ENCODE measurements around the gene COL25A1.

COL25A1 gene

DNA sequence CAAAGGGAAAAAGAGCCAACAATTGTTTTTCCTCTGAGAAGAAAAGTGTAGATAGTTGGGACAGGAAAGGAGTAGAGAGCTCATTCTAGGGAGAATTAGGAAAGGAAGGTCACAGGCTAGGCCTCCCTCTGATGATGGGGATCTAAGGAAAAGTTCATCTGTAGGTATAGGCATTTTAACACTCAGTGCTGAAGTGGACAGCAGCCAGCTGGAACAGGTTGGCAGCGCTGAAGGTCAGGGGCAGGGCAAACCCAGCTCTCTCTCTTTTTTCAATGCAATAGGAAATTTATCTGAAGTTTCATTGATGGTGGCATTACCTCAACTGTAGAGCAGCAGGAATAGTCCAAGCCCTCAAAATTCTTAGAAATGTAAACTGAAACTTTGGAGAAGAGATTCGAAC lies 441.1 kb downstream of the COL25A1 start:
- no peak for DNase-seq (ENCODE audit: low read depth)

DNA sequence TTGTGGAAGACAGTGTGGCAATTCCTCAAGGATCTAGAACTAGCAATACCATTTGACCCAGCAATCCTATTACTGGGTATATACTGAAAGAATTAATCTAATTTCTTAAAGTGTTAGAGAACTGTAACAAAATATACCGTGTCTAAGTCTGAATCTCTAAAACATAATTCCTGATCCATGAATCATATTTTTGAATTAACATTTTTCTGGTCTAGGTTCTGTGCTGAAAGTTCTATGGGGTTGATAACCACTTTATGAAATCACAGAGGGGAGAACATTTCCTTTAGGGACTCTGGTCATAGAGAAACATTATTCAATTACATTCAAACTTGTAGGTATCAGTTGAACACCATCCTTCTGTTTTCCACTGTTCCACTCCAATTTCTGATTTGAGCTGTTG lies 447.7 kb downstream of the COL25A1 start:
- no peak for DNase-seq (ENCODE audit: low read depth)

DNA sequence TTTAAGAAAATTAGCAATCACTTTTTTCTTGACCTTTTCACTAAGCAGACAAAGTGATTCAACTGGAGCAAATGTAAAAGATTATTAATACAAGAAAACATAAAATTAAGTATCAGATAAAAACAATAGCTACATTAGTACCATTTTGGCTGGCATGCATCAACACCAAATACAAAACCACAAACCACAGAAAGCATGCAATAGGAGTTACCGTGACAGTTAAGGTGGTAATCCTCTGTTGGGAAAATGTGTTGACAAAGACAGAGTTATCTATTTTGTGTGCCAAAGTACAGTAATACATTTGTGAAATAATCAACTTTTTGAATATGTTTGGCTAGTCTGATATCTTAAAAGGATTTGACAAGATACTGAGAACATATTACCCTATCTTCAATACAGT lies 449.8 kb downstream of the COL25A1 start:
- DNase-seq (ENCODE audit: low read depth) = no peak

DNA sequence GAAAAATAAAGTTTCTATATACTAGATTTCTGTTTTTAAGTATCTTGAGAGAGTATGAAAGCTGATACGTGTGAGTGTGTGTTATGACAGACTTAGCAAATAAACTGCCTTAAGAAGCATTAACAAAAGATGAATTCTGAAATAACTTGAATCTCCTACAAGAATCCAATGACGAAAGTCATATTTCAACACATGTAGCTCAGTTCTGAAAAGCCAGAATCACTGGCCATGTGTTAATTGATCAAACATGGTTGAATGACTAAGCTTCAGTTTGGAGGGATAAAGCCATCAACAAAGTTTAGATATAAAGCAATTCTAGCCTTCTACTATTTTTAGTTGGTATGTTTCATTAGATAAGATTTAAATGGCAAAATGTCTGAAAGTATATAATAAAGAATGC lies 451.1 kb downstream of the COL25A1 start:
- DNase-seq (ENCODE audit: low read depth) = no peak

DNA sequence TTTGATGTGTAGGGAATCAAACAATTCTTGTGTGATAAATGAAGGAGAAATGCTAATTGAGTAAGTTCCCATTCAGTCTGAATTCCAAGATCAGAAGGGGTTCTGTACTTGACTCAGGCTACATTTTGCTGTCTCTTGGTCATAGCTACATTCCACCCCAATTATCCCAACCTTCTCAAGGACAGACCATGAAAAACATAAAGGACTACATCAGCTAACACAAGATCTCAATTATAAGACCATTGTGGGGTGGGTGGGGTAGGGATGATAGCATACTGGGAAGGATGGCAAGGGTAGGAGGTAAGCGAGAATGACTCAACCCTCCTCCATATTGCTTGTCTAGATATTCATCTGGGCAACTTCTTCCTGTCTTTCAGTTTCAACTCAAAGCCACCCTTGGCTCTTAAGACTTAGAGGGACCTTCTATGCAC lies 452.2 kb downstream of the COL25A1 start:
- DNase-seq (ENCODE audit: low read depth) = no peak

DNA sequence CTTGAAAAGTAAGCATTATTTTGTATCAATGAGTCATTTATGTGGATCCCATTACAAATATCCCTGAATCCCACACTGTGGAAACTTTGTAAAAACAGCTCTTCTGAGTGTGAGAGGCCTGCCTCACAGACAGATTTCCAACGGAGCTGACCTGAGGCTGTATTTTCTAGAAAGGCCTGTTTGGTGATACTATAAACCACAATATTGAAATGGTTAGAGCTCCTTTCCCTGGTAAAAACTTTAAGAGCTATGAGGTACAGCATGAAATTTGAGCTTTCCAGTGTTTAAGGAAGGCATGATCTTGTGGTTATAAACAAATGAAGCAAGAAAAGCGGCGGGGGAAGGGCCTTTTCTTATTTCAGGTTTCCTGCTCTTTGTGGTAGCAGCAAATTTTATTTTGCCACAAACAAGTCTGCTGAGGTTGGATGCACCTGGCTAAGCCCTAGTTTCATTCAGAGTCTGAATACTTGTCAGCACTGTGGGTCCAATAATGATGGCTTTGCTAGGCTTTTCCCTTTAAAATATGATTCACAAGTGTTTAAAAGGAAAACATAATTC lies 452.8 kb downstream of the COL25A1 start:
- DNase-seq (ENCODE audit: low read depth) = no peak

DNA sequence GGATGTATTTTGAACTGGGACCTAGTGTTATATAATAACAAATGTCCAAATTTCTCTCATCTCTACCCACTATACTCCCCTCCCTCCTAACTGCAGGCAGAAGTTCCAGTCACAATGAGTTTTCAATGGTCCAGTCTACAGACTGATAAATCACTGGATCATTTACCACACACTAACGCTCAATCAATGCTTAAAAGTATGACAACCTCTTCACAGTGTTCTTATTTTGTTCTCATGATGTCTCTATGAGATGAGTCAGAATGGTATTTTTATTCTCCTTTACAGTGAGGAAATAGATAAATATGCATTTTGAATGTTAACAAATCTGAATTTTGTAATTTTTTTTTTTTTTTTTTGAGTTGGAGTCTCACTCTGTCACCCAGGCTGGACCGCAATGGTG lies 455.9 kb downstream of the COL25A1 start:
- DNase-seq (ENCODE audit: low read depth) = no peak

DNA sequence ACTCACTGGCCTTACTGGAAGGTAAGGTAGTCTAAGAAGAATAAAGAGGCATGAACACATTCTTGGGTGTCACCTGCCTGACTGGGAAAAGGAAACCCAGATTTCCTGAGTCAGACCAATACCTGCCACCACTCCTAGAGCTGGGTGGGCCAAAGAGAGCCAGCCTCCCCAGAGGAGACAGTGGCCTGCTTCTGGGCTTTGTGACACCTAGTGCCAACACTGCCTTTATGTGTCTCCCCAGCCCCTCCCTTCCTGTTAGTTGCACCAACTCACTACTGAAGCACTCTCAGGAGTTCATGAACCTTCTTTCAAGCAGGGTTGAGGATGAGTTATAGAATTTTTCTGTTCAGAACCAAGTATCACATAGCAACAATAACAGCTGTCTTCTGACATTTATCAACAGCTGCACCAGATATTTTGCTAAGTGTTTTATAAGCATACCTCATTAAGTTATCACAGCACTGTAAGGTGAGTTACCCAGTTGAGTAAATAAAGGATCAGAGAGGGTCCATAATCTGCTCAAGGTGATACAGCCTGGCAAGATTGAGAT lies 462.0 kb downstream of the COL25A1 start:
- DNase-seq (ENCODE audit: low read depth) = no peak

DNA sequence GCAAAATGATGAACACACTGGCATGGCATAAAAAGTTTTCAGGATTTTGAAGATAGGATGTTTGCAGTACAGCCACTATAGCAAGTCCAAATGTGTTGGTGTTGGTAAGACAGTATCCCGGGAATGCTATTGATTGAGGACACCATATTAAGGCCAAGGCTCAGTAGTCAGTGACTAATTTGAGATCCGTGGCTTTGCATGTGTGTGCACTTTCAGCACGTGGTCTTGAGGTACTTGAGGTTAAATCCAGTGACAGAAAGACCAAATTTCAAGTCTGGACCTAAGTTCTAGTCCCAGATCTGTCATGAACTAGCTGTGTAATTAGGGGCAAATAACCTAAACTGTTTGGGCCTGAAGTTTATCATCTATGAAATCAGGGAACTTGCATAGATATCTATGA lies 463.1 kb downstream of the COL25A1 start:
- no peak for DNase-seq (ENCODE audit: low read depth)

DNA sequence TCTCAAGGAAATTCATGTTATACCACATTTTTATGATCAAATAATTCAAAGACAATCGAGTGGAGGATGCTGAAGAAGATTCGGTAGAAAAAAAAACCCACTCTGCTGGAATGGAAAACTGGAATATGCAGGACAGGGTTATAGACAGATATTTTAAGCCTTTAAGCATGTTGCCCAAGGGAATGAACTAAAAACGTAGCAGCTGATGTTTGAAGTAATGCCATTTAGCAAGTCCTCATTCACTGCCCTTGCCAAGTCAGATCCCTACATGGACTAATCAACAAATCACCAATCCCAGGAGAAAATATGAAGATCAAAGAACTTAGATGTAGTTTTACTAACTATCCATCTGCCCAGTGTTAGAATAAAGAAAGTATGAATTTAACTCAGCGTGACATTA lies 464.0 kb downstream of the COL25A1 start:
- no peak for DNase-seq (ENCODE audit: low read depth)

DNA sequence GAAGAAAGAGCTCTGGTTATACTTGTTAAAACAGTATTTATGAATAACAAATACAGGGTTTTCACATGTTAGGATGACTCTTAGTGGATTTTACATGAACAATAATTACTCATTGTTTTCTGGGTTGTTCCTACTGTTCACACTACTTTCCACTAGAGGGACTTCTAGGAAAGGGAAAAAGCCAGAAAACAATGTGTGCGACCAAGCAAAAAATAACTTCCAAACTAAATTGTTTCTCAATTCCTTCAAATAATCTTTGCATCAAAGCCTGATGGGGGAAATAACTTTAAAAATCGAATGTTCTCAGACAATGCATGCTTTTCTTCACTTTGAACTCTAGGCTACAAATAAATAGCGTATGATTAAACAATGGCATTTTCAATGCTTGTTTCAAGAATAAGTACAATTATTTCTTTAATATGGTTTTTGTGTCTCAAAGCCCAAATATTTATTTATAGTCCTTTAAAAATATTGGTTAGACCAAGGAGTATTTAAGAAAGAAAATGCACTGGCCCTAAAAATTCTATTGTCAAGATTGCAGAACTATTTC lies 467.5 kb downstream of the COL25A1 start:
- DNase-seq (ENCODE audit: low read depth) = no peak

DNA sequence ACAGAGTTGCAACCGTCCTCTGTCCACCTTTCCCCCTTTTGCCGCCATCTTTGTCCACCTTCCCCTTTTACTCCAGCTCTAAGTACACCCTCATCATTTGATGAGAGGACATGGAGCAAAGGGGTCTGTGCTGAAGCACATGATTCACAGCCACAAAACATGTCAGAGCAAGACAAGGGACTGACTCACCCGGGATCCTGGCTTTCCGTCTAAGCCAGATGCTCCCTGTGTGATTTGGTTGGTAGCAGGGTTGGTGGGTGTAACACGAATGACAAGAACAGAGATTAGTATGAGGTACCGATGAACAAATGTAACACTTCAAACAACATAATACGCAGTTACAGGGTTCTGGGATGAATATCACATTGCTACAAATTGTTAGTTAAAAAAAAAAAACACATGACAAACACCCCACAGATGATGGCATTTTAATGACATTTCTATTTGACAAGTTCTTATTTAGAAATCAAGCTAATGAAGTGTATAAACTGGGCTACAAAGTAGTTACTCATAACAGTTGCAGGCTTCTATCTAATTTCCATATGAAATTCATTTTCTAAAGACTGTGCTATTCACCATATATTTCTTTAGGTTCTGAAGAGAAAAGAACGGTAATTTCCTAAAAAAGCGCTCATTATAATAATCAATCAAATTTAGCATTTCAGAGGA lies 468.2 kb downstream of the COL25A1 start:
- no peak for DNase-seq (ENCODE audit: low read depth)

DNA sequence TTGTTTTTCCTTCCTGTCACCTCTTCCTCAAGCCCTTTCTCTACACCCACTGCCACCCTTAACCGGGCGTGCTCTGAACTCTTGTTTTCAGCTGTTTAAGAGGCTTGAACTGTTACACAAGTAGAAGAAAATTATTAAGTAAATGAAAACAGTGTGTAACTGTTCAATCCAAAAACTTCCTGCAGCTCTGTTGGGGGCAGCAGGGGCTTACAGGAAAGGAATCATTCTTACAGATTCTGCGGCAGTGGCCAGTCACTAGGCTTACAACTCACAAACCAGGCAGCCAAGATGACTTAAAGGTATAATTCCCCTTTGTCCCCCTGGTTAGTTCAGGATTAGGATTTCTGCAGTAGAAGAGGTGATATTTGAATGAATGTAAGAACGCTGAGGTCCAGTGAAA lies 469.4 kb downstream of the COL25A1 start:
- DNase-seq (ENCODE audit: low read depth) = no peak

DNA sequence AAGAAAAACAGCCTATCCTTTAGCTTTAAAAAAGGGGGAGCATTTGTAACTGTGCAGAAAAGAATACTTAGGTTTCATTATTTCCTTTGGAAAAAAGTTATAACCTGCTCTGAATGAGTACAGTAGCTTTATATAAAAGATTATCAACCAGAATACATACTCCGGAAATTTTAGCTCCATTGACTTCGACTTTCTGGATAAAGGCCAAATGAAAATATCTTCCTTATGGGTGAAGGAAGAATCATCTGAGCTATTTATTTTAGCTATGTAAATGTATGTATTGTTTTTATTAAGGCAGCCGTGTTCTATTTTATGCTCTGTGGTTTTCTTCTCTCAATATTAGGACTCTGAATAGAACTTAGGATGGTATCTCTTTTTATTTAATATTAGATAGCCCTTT lies 470.6 kb downstream of the COL25A1 start:
- DNase-seq (ENCODE audit: low read depth) = no peak

DNA sequence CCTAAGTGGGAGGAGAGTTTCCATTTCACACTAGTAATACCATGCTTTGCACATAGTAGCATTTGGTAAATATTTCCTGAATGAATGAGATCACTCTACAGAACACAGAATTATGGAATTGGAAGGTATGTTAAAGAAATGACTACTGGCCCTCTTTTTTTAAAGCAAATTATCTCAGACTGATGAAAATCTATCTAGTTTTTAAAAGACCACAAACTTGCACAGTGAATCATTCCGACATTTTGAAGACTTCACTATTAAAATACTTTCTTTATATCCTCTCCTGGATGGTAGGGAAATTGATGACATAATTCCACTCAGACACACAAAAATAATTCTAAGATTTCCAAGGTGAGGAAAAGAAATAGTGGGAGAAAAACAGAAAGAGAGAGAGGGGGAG lies 471.2 kb downstream of the COL25A1 start:
- DNase-seq (ENCODE audit: low read depth) = no peak

DNA sequence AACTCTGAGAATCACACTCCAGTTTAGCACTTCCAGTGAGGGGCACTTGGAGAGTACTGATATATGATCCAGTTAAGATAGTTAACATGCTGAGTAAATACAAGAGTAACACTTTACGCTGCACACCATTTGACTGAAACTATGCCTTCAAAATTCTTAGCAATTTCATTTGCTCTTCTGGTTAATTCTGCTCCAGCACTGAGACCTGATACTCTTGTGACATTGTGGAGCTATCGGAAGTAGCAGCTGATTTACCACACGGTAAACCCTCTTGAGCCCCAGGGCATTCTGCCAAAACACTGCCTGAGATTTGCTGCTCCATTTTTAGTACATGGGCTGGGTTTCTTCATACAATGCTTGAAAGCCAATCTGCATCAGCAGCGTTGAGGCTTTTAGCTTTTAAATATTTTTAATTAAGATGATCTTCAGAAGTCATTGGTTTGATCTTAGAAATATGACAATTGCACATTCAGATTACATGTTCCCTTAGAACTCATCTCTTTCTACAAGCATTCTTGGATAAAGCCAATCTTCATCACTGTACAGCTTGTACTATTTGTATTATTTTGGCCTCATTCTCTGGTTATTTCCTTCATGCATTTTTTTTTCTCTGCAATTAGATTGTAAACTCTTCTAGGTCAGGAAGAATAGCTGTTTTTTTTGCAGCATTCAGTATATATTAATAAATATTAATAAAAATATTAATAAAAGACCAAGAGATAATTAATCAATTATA lies 471.8 kb downstream of the COL25A1 start:
- no peak for DNase-seq (ENCODE audit: low read depth)

DNA sequence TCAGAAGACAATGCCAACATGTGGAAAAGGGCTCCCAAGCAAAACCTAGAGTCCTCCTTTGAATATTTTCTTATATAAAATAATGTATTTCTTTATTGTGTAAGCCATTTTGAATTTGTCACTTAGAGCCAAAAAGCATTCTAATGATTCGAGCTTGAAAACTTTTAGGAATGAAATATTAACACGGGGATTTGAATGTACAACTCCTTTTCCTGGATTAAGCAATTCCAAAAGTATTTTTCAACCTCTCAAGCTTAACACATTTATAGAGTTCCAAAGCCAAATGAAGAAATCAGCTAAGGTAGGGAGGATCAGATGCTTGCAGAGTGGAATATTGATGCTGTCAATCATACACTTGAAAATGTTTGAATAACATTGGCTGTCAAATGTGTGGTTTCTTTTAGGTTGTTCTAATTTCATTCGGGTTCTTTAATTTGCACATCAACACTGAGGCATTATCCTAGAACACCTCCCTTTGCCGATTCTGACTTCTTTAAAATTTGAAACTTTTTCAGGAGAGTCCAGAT lies 472.4 kb downstream of the COL25A1 start:
- DNase-seq (ENCODE audit: low read depth) = no peak

DNA sequence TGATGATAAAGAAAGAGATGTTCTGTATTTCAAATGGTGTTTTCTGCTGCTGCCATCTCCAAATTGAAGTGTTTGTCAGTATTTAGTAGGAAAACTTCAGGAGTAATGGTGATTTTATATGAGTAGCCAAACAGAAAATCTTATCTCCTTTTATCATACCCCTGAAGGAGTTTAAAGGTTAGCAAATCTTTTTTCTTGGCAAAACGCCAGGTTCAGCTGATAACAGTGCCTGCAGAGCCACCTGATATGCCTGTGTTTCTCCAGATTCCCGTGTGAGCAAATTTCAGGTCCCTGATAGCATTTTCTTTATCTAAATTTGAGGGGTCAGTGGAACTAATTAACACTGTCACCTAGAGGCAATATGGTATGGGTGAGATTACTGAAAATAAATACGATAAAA lies 473.8 kb downstream of the COL25A1 start:
- no peak for DNase-seq (ENCODE audit: low read depth)

DNA sequence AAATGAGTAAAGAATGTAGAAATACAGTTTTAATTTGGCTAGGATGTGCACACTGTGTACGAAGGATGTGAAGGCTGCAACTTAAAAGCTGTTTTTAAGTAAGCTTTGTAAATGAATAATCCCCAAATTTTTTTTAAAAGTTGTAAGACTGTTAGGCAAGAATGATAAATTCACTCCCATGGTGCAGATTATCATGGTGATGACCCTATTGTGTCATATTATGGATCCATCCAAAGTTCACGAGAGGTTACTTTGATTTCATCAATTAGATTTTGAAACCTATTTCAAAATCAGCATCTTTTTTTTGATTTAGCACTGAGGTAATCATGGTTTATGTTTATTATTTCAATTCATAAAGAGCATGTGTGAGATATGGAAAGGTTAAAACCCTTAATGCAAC lies 476.7 kb downstream of the COL25A1 start:
- DNase-seq (ENCODE audit: low read depth) = no peak

DNA sequence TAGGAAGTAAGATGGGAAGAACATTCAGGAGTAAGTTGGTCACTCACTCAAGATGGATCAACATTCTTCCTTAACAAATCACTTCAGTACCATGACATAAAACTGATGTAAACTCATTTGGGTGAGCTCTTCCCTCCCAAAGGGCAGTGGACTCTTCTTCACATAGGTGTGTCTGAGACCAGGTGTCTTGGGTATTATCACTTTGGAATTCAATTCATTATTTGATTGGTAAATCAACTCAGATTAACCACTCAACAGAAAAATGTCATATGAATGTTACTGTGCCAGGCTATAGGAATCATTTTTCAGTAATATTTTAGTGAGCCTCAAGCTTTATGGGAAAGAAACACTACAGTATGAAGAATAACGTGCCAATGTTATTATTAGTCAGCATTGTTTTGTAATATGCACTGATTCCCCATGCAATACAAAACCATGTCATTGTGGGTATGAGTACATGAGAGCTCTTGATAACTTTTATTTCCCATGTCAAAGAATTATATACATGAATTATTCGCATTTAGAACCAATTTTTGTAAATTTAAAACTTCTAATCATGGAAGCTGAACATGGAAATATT lies 481.0 kb downstream of the COL25A1 start:
- no peak for DNase-seq (ENCODE audit: low read depth)

DNA sequence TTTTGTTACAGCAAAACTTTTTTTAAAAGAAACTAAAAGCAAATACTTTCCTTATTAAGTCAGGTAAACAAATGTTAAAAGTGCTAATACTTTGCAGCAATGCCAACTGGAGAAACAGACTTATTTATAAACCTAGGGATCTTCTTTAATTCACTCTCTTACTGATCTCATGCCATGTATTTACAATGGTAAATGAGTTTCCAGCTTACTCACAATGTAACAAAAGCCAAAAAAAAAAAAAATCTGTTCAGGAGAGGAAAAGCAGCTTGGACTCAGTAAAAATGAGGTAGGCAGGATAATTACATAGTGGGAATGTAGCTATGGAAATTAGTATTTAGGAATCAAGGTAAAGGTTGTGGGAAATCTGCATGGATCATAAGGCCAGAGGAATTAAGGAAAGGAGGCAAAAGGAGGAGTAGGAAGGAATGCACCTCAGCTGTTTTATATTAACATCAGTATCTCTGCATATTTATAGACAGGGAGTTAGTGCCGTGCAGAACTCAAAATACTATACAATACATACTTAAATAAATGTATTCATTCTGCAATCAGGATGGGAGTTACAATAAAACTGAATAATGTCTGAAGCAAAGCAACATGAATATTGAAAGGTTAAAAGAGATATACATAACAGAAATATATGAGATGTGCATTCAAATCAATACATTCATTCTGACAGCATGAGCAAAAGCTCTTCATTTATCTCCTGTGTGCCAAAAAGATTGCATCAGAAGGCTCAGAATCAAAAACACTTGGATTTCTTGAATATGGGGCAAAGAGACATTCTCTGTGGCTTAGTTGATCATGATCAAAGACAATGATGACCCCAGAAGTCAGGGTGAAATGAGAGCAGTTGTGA lies 481.7 kb downstream of the COL25A1 start:
- DNase-seq (ENCODE audit: low read depth) = no peak

All from stimulated activated CD8-positive, alpha-beta memory T cell treated with anti-CD3 and anti-CD28 coated beads, Interleukin-12 subunit alpha, Interleukin-12 subunit beta, amount 100 ng/mL, for 4 hours (primary cell).